ENCODE data around the gene ADAMTS15.
"Not testable (repeated sequence)": the region's sequence is repeated elsewhere in the genome, so short reads cannot be mapped to it uniquely, and the experiment has no call there.

Gene ADAMTS15

DNA sequence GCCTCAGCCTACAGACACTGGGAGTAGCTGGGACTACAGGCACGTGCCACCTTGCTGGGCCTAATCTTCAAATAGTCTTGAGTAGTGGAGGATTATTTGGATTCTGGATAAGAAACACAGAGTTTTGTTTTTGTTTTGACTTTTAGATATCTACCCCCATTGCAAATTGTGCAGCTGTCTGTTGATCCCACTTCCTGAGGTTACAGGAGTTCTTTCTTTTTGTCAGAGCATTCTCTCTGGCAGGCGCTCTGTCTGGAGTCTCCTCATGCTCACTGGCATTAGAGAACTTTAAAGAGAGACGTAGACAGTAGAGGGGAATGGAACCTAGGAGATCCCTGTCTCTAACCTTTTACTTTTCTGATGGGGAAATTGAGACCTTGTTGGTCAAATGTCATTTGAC, 12.3 kb upstream of the ADAMTS15 start:
- no peak for DNase-seq

DNA sequence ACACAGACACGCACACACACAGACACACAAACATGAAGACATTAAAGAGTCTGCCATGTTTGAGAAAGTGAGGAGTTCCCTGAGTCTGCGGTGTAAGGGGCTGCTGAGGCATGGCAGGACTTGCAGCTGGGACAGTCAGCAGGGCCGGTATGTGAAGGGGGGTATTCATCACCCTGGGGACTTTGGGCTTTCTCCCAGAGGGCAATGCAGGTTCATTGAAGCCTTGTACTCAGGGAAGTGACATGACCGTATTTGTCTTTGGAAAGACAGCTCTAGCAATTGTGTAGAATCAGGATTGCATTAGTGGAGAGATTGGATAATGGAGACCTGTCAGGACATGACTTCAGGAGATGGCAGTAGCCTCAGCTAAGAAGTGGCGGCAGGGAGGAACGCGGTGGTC, 10.6 kb upstream of the ADAMTS15 start:
- no peak for DNase-seq

DNA sequence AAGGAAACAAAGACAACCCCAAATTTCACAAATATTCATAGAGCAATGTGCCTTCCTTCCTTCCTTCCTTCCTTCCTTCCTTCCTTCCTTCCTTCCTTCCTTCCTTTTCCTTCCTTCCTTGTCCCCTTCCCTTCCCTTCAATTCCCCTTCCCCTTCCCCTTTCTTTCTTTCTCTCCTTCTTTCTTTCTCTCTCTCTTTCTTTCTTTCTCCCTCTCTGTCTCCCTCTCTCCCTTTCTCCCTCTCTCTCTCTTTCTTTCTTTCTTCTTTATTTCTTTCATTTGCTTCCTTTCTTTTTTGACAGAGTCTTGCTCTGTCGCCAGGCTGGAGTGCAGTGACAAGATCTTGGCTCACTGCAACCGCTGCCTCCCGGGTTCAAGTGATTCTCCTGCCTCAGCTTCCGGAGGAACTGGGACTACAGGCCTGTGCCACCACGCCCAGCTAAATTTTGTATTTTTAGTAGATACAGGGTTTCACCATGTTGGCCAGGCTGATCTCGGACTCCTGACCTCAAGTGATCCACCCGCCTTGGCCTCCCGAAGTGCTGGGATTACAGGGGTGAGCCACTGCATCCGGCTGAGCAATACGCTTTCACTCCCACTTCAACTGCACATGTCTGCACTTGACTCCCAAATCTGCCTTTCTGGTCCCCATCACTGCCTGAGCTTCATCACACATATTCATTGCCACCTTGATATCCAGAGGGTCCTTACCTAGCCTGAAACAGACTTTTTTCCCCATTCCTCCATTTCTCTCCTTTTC, 9.9 kb upstream of the ADAMTS15 start:
- DNase-seq, result not testable (repeated sequence)

GRCh38 chr11:130439160-130439519, 9.3 kb upstream of the ADAMTS15 start:
- DNase-seq, result no peak

DNA sequence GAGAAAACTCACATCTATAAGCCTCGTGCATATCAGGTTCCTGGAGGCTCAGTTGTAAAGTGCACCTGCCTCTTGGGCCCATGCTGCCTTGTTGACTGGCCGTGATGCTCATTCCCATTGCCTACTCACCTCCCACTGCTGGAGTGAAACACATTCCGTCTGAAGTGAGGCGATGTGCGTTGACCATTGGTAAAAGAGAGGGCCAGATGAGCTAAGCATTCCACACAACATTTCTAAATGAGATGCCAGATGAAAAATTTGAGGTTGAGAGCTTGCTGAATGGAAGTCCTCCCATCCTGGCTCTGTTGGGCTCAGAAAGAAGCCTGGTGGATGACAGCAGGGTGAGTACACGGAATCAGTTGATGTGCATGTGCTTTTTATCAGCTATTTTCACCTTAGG, 8.6 kb upstream of the ADAMTS15 start:
- DNase-seq, result no peak

GRCh38 chr11:130441719-130442118, 6.7 kb upstream of the ADAMTS15 start:
- DNase-seq, result no peak

DNA sequence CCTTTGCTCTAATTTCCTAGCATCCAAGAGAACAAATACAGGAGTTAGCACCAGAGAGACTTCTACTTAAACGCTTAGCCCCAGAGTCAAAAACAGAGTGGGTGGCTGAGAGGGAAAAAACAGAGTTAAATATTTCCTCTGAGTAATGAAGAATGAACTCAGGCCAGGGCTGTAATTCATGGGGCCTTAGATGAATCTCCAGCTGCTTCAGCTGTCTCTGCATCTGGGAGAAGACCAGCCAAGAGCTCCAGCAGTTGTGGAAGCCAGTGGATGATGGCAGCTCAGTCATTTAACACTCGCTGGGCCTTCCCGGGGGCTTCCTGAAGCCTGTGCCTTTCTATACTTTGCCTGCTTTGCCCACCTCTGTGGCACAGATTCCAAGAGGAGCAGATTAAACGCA, 5.7 kb upstream of the ADAMTS15 start:
- DNase-seq, result no peak

- DNase-seq, result no peak
These were observed 2.7 kb upstream of the ADAMTS15 start for GRCh38 chr11:130445788-130446187.

GRCh38 chr11:130448039-130448415, 418 bp upstream of the ADAMTS15 start:
- no peak for DNase-seq

DNA sequence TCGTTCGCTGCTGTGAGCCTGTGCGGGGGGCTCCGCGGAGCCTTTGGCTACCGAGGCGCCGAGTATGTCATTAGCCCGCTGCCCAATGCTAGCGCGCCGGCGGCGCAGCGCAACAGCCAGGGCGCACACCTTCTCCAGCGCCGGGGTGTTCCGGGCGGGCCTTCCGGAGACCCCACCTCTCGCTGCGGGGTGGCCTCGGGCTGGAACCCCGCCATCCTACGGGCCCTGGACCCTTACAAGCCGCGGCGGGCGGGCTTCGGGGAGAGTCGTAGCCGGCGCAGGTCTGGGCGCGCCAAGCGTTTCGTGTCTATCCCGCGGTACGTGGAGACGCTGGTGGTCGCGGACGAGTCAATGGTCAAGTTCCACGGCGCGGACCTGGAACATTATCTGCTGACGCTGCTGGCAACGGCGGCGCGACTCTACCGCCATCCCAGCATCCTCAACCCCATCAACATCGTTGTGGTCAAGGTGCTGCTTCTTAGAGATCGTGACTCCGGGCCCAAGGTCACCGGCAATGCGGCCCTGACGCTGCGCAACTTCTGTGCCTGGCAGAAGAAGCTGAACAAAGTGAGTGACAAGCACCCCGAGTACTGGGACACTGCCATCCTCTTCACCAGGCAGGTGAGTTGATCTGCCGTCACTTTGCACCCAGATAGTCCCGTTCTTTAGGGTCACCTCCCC, 1.0 kb downstream of the ADAMTS15 start:
- no peak for DNase-seq

DNA sequence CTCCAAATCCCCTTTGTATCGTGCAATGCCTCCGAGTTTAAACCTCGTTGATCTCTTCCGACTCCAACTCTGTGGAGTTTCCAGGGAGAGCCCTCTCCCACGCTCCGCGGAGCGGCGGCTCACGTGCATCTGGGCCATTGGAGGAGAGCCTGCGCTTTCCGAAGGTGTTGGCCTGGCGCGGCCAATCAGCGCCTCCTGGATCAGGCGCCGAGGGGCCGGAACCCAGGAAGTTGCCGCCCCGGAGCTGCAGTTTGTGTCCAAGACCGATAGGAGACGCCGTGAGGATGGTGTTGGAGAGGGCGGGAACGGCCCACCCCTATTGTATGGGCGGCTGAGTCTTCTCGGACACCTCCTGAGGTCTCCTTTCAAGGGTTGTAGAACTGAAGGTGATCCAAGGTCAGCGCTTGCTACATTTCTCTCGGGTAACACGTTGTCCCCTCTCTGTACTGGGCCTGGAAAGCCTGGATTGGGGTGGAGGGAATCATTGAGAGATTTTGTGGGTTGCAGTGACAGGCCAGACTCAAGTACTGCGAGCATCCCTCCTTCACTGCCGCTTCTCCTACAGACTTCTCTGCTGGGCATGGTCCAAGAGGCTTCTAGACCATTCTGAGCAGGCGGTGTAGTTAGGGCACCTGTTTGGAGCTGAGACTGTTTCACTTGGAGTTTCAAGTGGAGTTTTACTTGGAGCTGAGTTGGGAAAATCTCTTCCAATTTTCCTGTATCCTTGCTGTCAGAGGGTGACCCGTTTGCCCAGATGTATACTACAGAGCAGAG, 1.7 kb downstream of the ADAMTS15 start:
- no peak for DNase-seq

DNA sequence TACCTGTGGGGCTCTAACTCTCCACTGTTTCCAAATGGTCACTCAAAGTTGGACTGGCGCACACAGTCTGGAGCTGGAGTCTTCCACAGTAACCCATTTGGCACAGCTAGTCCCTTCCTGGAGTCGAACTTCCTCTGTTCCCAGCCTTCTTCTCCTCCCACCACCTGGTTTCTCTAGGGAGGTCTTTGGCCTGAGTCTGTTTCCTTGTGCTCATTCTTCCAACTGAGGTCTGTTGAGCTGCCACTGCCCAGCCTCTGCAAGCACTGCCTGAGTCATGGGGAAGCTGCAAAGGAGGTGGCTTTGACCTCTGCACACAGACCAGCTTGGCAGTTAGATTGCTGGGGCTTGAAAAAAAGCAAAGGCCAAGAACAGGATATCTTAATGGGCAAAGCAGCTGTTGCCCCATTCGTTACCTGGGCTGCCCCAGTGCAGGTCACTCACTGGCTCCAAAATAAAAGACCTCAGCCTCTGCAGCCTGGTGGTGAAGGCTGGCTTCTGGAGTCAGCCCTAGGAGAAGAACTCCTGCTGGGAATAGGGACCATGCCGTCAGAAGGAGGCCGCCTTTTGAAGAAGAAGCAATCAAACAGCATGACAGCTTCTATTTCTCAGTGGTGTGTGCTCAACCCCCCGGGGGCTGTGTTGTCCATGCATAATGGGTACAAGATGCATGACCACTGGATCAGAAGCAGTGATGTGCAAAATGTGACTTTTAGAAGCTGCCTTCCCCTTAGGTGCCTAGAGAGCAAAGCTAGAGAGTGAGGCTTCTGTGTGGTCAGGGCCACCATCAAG, 3.0 kb downstream of the ADAMTS15 start:
- DNase-seq, result no peak

DNA sequence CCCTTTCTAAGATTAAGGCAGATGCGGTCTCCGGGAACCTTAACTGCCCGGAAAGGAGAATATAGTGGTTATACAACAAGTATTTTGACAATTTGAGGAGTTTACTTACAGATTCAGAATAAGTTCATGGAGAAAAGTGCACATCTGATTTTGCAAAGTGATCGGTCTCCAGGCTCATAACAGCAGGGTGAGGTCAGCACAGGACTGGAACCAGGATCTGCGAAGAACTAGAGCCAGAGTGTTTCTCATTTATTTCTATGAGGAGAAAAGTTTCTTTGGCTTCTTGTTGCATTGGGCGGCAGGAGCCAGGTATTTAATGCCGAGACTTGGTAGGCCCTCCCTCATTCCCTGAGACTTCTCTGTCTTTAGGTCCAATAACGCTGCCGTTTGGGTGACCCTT, 3.7 kb downstream of the ADAMTS15 start:
- DNase-seq, result no peak

- no peak for DNase-seq
These were observed 4.5 kb downstream of the ADAMTS15 start for GRCh38 chr11:130452940-130453339.

- no peak for DNase-seq
These were observed 6.2 kb downstream of the ADAMTS15 start for GRCh38 chr11:130454491-130455252.

DNA sequence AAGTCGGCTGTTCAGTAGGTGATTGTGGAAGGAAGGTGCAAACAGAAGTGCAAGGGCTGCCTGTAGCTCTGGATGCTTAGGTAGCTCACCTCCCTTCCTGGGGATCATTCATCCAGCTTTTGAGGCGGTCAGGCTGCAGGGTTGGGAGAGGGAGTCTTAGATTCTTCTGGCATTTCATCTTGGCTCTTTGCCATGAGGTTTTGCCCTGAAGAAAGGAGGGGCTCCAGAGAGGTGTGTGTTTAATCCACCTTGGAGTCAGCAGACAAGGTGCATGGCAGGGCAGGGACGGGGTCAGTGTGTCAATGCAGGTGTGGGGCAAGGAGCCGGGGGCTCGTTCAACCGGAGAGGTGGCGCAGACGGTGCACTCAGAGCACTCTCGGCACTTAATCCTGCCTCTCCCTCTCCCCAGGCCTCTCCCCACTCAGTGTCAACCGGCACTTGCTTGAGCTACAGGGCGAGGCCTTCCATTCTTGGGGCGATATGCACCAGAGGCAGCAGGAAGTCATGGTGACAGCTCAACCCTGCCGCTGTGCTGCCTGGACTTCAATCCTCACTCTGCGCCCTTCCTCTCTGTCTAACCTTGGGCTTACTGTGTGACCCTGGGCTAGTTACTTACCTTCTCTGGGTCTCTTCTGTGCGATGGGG, 7.2 kb downstream of the ADAMTS15 start:
- DNase-seq, result no peak

DNA sequence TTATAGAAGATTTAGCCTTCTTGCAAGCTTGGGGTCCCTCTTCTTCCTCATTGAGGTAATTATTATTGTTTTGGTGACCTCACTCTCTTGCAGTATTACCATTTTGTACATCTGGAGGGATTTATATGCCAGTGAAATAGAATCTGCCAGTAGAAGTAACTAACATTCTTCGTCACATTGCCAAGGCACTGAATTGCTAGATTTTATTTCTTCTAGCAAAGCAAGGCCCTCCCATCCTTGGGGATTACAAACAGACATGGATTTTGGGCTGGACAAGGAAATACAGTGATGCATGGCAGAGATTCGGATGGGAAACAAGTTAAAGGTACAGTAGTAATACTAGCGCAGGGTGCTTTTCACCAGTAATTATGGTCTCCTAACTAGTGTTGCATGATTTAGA, 7.8 kb downstream of the ADAMTS15 start:
- DNase-seq, result no peak

- no peak for DNase-seq
These were observed 9.4 kb downstream of the ADAMTS15 start for GRCh38 chr11:130457623-130458409.

- no peak for DNase-seq
These were observed 9.9 kb downstream of the ADAMTS15 start for GRCh38 chr11:130458410-130458729.

GRCh38 chr11:130459521-130459920, 11.1 kb downstream of the ADAMTS15 start:
- no peak for DNase-seq
